GM12878 (cell line): ENCODE data around the gene CLNK.

Experiments
- CEBPB ChIP-seq, 2 experiments: fragments of 150-350 bp in 1 of 2; IDR thresholded peaks; 2 replicates each; pipeline ENCODE4 v1.6.1; 2012 to 2014; ENCODE audit warnings: low read depth in 2 of 2, low read length in 2 of 2, borderline replicate concordance in 1 of 2, inconsistent platforms in 1 of 2
- CEBPZ ChIP-seq: fragments of 150-350 bp; IDR thresholded peaks from 2 replicates; pipeline ENCODE4 v1.6.1; 2016; ENCODE audit warnings: low read depth, low read length
- CTCF ChIP-seq, 3 experiments: IDR thresholded peaks in 2 of 3; conservative IDR thresholded peaks in 1 of 3; 2 replicates each; pipeline ENCODE4 v1.5.1; 2011; ENCODE audit warnings: low read depth in 3 of 3, low read length in 3 of 3, mild to moderate bottlenecking in 3 of 3, control low read depth in 2 of 3, moderate library complexity in 2 of 3, inconsistent platforms in 1 of 3, mixed read lengths in 1 of 3; ENCODE audit not compliant: control insufficient read depth in 2 of 3, insufficient read depth in 1 of 3; ENCODE audit errors: extremely low read depth in 1 of 3
- E2F4 ChIP-seq: IDR thresholded peaks from 2 replicates; pipeline ENCODE4 v1.6.1; 2012; ENCODE audit warnings: low read depth, low read length, improper control_type of control experiment
- ESRRA ChIP-seq: IDR thresholded peaks from 2 replicates; pipeline ENCODE4 v1.6.1; 2012; ENCODE audit warnings: mild to moderate bottlenecking, low read length, improper control_type of control experiment
- EZH2 ChIP-seq: IDR thresholded peaks from 2 replicates; pipeline ENCODE4 v1.6.1; 2012; ENCODE audit warnings: low read depth, mild to moderate bottlenecking, control low read depth, inconsistent platforms, low read length, borderline replicate concordance; ENCODE audit not compliant: control insufficient read depth
- JUNB ChIP-seq: IDR thresholded peaks from 2 replicates; pipeline ENCODE4 v1.6.1; 2016; ENCODE audit warnings: antibody characterized with exemption, mild to moderate bottlenecking
- KDM1A ChIP-seq: fragments of 200-600 bp; sonication (generic); IDR thresholded peaks from 2 replicates; pipeline ENCODE4 v1.6.1; 2016; ENCODE audit warnings: borderline replicate concordance
- POLR2A ChIP-seq: IDR thresholded peaks from 2 replicates; pipeline ENCODE4 v1.6.1; 2011; ENCODE audit warnings: low read depth, mild to moderate bottlenecking, low read length
- YY1 ChIP-seq: IDR thresholded peaks from 2 replicates; pipeline ENCODE4 v1.6.1; 2011; ENCODE audit warnings: low read depth, mild to moderate bottlenecking, low read length
- ZNF274 ChIP-seq: IDR thresholded peaks from one replicate; pipeline ENCODE4 v1.8.0; 2011; ENCODE audit not compliant: insufficient read length, insufficient read depth

- TF ChIP-seq KDM1A (no peak), CEBPZ (no peak), YY1 (no peak), JUNB (no peak), CTCF (IDR thresholded peaks at IDR 0.05 in 2 of 3, conservative IDR thresholded peaks at IDR 0.05 in 1 of 3; ENCODE audit: control insufficient read depth in 2 of 3, extremely low read depth in 1 of 3, insufficient read depth in 1 of 3, low read depth in 3 of 3, low read length in 3 of 3) (no peak), POLR2A (no peak), E2F4 (no peak), EZH2 (no peak), CEBPB (IDR thresholded peaks at IDR 0.05; ENCODE audit: borderline replicate concordance in 1 of 2, low read depth in 2 of 2, low read length in 2 of 2) (no peak), ZNF274 (no peak), ESRRA (no peak)
Measured at GRCh38 chr4:10623241-10623640, 61.3 kb downstream of the CLNK start.
